HCT116 (cell line): ENCODE results near the gene SPRR2D. TPM values are rescaled to one million over a fixed set of nuclear protein-coding genes. Genes with fewer than 3 reads are reported as not detected.

Source experiments
- ATAC-seq: fragments of 200-7000 bp; cut with Tn5 transposase; 2 replicates; pipeline ENCODE4 v1.9.1; 2020; ENCODE audit warnings: mild to moderate bottlenecking, moderate library complexity
- Bru-seq: library from RNA; stranded (reverse); fragments of 400-500 nt; gene quantifications from one replicate; lab custom pipeline; 2021; lab: Mats Ljungman, UMichigan
- BruChase-seq, 2 experiments: library from RNA; stranded (reverse); fragments of 400-500 nt; gene quantifications; one replicate each; lab custom pipeline; 2021; lab: Mats Ljungman, UMichigan
- BruUV-seq: library from RNA; stranded (reverse); fragments of 400-500 nt; replicated peaks from 2 replicates; lab custom pipeline; 2021; lab: Mats Ljungman, UMichigan
- CTCF ChIA-PET: fragments of 300-600 bp; sonication (Branson Sonifier 250); formaldehyde crosslinking; loops from one replicate; lab custom pipeline; 2021; ENCODE audit warnings: antibody characterized with exemption; lab: Charles Lee
- POLR2A ChIA-PET: fragments of 300-600, 350-600 bp; sonication (Branson Sonifier 250); formaldehyde crosslinking; loops from one replicate; lab custom pipeline; 2021; ENCODE audit warnings: antibody characterized with exemption; lab: Charles Lee
- RAD21 ChIA-PET, 2 experiments: fragments of 300-600 bp; sonication (Branson Sonifier 250); formaldehyde crosslinking; loops; one replicate each; lab custom pipeline; 2023; ENCODE audit warnings: low total read pairs in 2 of 2; ENCODE audit not compliant: uncharacterized antibody in 2 of 2, unreplicated experiment in 2 of 2, low non-redundant PET in 1 of 2; lab: Charles Lee
- DNase-seq: peaks from one replicate; pipeline ENCODE4 v3.0.0-alpha.2; 2010; ENCODE audit warnings: low read depth, low spot score
- H2AFZ ChIP-seq: fragments of 200-600 bp; shearing (Covaris generic), sonication (generic); 2 replicates; pipeline ENCODE4 v1.6.1; 2017; ENCODE audit warnings: low read depth, mixed run types, mixed read lengths, antibody characterized with exemption, low read length; ENCODE audit not compliant: poor library complexity, severe bottlenecking
- H3K27ac ChIP-seq: 2 replicates; pipeline ENCODE4 v1.5.1; 2012; ENCODE audit warnings: low read depth, low read length
- H3K27me3 ChIP-seq: fragments of 200-600 bp; sonication (generic); 2 replicates; pipeline ENCODE4 v1.6.1; 2016; ENCODE audit warnings: mixed run types, low read length, mixed read lengths; ENCODE audit not compliant: insufficient read depth
- H3K36me3 ChIP-seq, 2 experiments: fragments of 200-500 bp in 1 of 2; fragments of 200-600 bp in 1 of 2; sonication (Bioruptor generic) in 1 of 2; sonication (generic) in 1 of 2; 2 replicates each; pipeline versions ENCODE4 v1.5.1 to v1.6.1; 2014 to 2016; ENCODE audit warnings: low read length in 2 of 2, inconsistent platforms in 1 of 2, mixed read lengths in 1 of 2, mixed run types in 1 of 2; ENCODE audit not compliant: insufficient read depth in 2 of 2, control insufficient read depth in 1 of 2
- H3K4me1 ChIP-seq, 2 experiments: fragments of 200-600 bp in 1 of 2; sonication (generic) in 1 of 2; 2 replicates each; pipeline versions ENCODE4 v1.5.1 to v1.6.1; 2012 to 2017; ENCODE audit warnings: low read length in 2 of 2, inconsistent platforms in 1 of 2, mild to moderate bottlenecking in 1 of 2, mixed read lengths in 1 of 2, mixed run types in 1 of 2, moderate library complexity in 1 of 2; ENCODE audit not compliant: insufficient read depth in 2 of 2, control insufficient read depth in 1 of 2
- H3K4me2 ChIP-seq: fragments of 200-600 bp; sonication (generic); 2 replicates; pipeline ENCODE4 v1.6.1; 2017; ENCODE audit warnings: mixed run types, low read length, mixed read lengths
- H3K4me3 ChIP-seq, 2 experiments: fragments of 200-600 bp in 1 of 2; sonication (generic) in 1 of 2; replicated peaks in 1 of 2; 2 replicates each; pipeline ENCODE4 v1.5.1; 2011 to 2016; ENCODE audit warnings: low read length in 2 of 2, control low read depth in 1 of 2, low read depth in 1 of 2, mild to moderate bottlenecking in 1 of 2, mixed read lengths in 1 of 2, mixed run types in 1 of 2
- H3K79me2 ChIP-seq: fragments of 200-600 bp; sonication (generic); 2 replicates; pipeline ENCODE4 v1.6.1; 2017; ENCODE audit warnings: mild to moderate bottlenecking, mixed run types, low read length, moderate library complexity, mixed read lengths; ENCODE audit not compliant: insufficient read depth
- H3K9ac ChIP-seq: fragments of 200-600 bp; sonication (generic); 2 replicates; pipeline ENCODE4 v1.6.1; 2016; ENCODE audit warnings: low read length, mixed read lengths
- H3K9me2 ChIP-seq: fragments of 200-600 bp; sonication (generic), shearing (Covaris generic); 2 replicates; pipeline ENCODE4 v1.6.1; 2017; ENCODE audit warnings: mixed run types, mild to moderate bottlenecking, moderate library complexity; ENCODE audit not compliant: insufficient read depth
- H3K9me3 ChIP-seq, 2 experiments: fragments of 200-500 bp in 1 of 2; fragments of 200-600 bp in 1 of 2; sonication (Bioruptor generic) in 1 of 2; sonication (generic) in 1 of 2; 2 replicates each; pipeline ENCODE4 v1.6.1; 2014 to 2017; ENCODE audit warnings: low read length in 2 of 2, mixed read lengths in 2 of 2, inconsistent platforms in 1 of 2, low read depth in 1 of 2, mild to moderate bottlenecking in 1 of 2, mixed run types in 1 of 2, moderate library complexity in 1 of 2; ENCODE audit not compliant: control insufficient read depth in 1 of 2, insufficient read depth in 1 of 2
- H4K20me1 ChIP-seq: fragments of 200-600 bp; sonication (generic), shearing (Covaris generic); 2 replicates; pipeline ENCODE4 v1.6.1; 2017; ENCODE audit warnings: mixed run types, mild to moderate bottlenecking, moderate library complexity; ENCODE audit not compliant: insufficient read depth
- EZH2 ChIP-seq: fragments of 200-600 bp; sonication (generic); IDR thresholded peaks from 2 replicates; pipeline ENCODE4 v1.6.1; 2017; ENCODE audit warnings: antibody characterized with exemption, mixed run types
- EZH2phosphoT487 ChIP-seq: fragments of 200-600 bp; IDR thresholded peaks from 2 replicates; pipeline ENCODE4 v1.6.1; 2018; ENCODE audit warnings: antibody characterized with exemption, borderline replicate concordance
- JUND ChIP-seq: IDR thresholded peaks from 2 replicates; pipeline ENCODE4 v1.6.1; 2012
- POLR2A ChIP-seq: IDR thresholded peaks from 2 replicates; pipeline ENCODE4 v1.7.0; 2011; ENCODE audit warnings: borderline replicate concordance; ENCODE audit not compliant: insufficient read depth, insufficient read length; ENCODE audit errors: extremely low read depth
- SIN3A ChIP-seq: IDR thresholded peaks from 2 replicates; pipeline ENCODE4 v1.6.1; 2012; ENCODE audit warnings: low read depth
- YY1 ChIP-seq: IDR thresholded peaks from 2 replicates; pipeline ENCODE4 v1.6.1; 2011; ENCODE audit warnings: low read length, low read depth, moderate library complexity, mild to moderate bottlenecking; ENCODE audit not compliant: insufficient replicate concordance; ENCODE audit errors: extremely low read depth
- ZBTB33 ChIP-seq: IDR thresholded peaks from 2 replicates; pipeline ENCODE4 v1.6.1; 2011; ENCODE audit warnings: mild to moderate bottlenecking, low read length, moderate library complexity; ENCODE audit not compliant: insufficient replicate concordance; ENCODE audit errors: extremely low read depth
- ZFX ChIP-seq: fragments of 450-650 bp; IDR thresholded peaks from 2 replicates; pipeline ENCODE4 v1.6.1; 2017
- ZNF274 ChIP-seq: fragments of 200-500 bp; sonication (Bioruptor generic); IDR thresholded peaks from 2 replicates; pipeline ENCODE4 v1.6.1; 2014; ENCODE audit warnings: mild to moderate bottlenecking, low read depth, low read length, inconsistent platforms
- intact Hi-C: fragments of 100-400 bp; cut with micrococcal nuclease; formaldehyde crosslinking; loops from 2 replicates; pipeline ENCODE4 v1.10.0; 2022
- long read RNA-seq: library from polyadenylated mRNA; unstranded; transcript quantifications from one replicate; pipeline ENCODE4 v2.0.0, GENCODE V29; 2021; ENCODE audit not compliant: unreplicated experiment
- polyA plus RNA-seq: library from polyadenylated mRNA; unstranded; fragments of >200 nt; gene quantifications from 2 replicates; pipeline ENCODE4 v1.2.1, GENCODE V29; 2012; ENCODE audit warnings: missing spikeins
- total RNA-seq: library from RNA; stranded (reverse); gene quantifications from one replicate; pipeline ENCODE4 v1.2.1, GENCODE V29; 2021; ENCODE audit not compliant: unreplicated experiment
- TF ChIP-seq, protein P1 (sequence below): IDR thresholded peaks from 2 replicates; pipeline ENCODE4 v1.6.1; 2012
- TF ChIP-seq, protein P2 (sequence below): IDR thresholded peaks from 2 replicates; pipeline ENCODE4 v1.6.1; 2012; ENCODE audit warnings: low read depth
- TF ChIP-seq, protein P3 (sequence below): IDR thresholded peaks from 2 replicates; pipeline ENCODE4 v1.6.1; 2012

SPRR2D gene
- total RNA-seq = 6.9 TPM
- polyA plus RNA-seq = 35.5 and 37.3 TPM in 2 replicates
- Bru-seq, nascent RNA = percentile 60 among the genes with signal in this experiment
- percentile 79 among the genes with signal in this experiment for BruChase-seq, experiment 1, labeled RNA remaining after a 6-hour chase
- percentile 53 among the genes with signal in this experiment for BruChase-seq, experiment 2, labeled RNA remaining after a 2-hour chase
- long read RNA-seq, partial matches to known transcripts = 0 of 3 reads
- long read RNA-seq, other reads (novel, unspliced or antisense) = 0 of 3 reads

GRCh38 chr1:153040950-153041631 lies at the start of gene SPRR2D:
Gene SPRR2D, minus strand, starts transcription at chr1:153041120. Its CDS starts 774 bp downstream, at chr1:153040346.
- ChIA-PET POLR2A (no interaction called here), RAD21 (no interaction called here), CTCF (no interaction called here)
- Histone ChIP-seq H3K27me3 (peaks cover 29% of the 10 kb centered on the region), H3K9me3 (no peaks in the 10 kb centered on the region), H4K20me1 (no peaks in the 10 kb centered on the region), H2AFZ (no peak within 1 kb of the TSS), H3K79me2 (no peaks in the 10 kb centered on the region), H3K4me3 (no peak within 1 kb of the TSS), H3K9me2 (no peaks in the 10 kb centered on the region), H3K36me3 (no peaks in the 10 kb centered on the region), H3K27ac (no peak within 1 kb of the TSS), H3K4me1 (no peaks in the 10 kb centered on the region), H3K4me2 (no peak within 1 kb of the TSS), H3K9ac (no peak within 1 kb of the TSS)
- TF ChIP-seq, protein P1, sequence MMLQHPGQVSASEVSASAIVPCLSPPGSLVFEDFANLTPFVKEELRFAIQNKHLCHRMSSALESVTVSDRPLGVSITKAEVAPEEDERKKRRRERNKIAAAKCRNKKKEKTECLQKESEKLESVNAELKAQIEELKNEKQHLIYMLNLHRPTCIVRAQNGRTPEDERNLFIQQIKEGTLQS = no peak
- no peak for TF ChIP-seq ZNF274
- TF ChIP-seq POLR2A = no peak
- no peak for TF ChIP-seq JUND
- no peak for TF ChIP-seq SIN3A
- ATAC-seq (no peak), DNase-seq (peak; percentile 31)
- no TSS peak for BruUV-seq
- intact Hi-C loops = no loop called here

DNA sequence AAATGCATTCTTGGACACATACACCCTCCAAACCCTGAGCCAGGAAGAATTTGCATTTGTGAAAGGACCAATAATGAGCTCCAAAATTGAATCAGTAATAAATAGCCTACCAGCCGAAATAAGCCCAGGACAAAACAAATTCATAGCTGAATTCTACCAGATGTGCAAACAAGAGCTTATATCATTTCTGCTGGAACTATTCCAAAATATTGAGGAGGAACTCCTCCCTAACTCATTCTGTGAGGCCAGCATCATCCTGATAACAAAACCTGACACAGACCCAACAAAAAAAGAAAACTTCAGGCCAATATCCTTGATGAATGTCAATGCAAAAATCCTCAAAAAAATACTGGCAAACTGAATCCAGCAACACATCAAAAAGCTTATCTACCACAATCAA lies 46.7 kb upstream of the SPRR2D start:
- no TSS peak for BruUV-seq
- Histone ChIP-seq H3K9me3 (no peaks in the 10 kb centered on the region), H2AFZ (no peak overlapping the region), H3K4me1 (no peaks in the 10 kb centered on the region), H3K4me3 (no peak overlapping the region), H3K4me2 (no peak overlapping the region), H3K79me2 (no peaks in the 10 kb centered on the region), H3K9ac (no peak overlapping the region), H3K9me2 (no peaks in the 10 kb centered on the region), H3K36me3 (no peaks in the 10 kb centered on the region), H3K27me3 (peaks cover 13% of the 10 kb centered on the region; the same call in 1 of the 2 replicates), H3K27ac (no peak overlapping the region), H4K20me1 (no peaks in the 10 kb centered on the region)
- intact Hi-C loops = no loop called here
- no peak for ATAC-seq
- ChIA-PET POLR2A (no interaction called here), CTCF (no interaction called here), RAD21 (no interaction called here)
- no peak for DNase-seq
- TF ChIP-seq, protein P2, sequence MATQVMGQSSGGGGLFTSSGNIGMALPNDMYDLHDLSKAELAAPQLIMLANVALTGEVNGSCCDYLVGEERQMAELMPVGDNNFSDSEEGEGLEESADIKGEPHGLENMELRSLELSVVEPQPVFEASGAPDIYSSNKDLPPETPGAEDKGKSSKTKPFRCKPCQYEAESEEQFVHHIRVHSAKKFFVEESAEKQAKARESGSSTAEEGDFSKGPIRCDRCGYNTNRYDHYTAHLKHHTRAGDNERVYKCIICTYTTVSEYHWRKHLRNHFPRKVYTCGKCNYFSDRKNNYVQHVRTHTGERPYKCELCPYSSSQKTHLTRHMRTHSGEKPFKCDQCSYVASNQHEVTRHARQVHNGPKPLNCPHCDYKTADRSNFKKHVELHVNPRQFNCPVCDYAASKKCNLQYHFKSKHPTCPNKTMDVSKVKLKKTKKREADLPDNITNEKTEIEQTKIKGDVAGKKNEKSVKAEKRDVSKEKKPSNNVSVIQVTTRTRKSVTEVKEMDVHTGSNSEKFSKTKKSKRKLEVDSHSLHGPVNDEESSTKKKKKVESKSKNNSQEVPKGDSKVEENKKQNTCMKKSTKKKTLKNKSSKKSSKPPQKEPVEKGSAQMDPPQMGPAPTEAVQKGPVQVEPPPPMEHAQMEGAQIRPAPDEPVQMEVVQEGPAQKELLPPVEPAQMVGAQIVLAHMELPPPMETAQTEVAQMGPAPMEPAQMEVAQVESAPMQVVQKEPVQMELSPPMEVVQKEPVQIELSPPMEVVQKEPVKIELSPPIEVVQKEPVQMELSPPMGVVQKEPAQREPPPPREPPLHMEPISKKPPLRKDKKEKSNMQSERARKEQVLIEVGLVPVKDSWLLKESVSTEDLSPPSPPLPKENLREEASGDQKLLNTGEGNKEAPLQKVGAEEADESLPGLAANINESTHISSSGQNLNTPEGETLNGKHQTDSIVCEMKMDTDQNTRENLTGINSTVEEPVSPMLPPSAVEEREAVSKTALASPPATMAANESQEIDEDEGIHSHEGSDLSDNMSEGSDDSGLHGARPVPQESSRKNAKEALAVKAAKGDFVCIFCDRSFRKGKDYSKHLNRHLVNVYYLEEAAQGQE = no peak
- no peak for TF ChIP-seq YY1
- TF ChIP-seq ZFX = no peak
- no peak for TF ChIP-seq ZBTB33
- no peak for TF ChIP-seq EZH2
- TF ChIP-seq, protein P3, sequence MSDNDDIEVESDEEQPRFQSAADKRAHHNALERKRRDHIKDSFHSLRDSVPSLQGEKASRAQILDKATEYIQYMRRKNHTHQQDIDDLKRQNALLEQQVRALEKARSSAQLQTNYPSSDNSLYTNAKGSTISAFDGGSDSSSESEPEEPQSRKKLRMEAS = no peak
- no peak for TF ChIP-seq EZH2phosphoT487
